ENCODE data around the gene MYO5C. TPM values are rescaled to one million over a fixed set of nuclear protein-coding genes. Genes with fewer than 3 reads are reported as not detected.

The MYO5C gene
- total and polyA plus RNA-seq, 2 donors from 2014 or later, result 4.6 to 41.6 TPM

DNA sequence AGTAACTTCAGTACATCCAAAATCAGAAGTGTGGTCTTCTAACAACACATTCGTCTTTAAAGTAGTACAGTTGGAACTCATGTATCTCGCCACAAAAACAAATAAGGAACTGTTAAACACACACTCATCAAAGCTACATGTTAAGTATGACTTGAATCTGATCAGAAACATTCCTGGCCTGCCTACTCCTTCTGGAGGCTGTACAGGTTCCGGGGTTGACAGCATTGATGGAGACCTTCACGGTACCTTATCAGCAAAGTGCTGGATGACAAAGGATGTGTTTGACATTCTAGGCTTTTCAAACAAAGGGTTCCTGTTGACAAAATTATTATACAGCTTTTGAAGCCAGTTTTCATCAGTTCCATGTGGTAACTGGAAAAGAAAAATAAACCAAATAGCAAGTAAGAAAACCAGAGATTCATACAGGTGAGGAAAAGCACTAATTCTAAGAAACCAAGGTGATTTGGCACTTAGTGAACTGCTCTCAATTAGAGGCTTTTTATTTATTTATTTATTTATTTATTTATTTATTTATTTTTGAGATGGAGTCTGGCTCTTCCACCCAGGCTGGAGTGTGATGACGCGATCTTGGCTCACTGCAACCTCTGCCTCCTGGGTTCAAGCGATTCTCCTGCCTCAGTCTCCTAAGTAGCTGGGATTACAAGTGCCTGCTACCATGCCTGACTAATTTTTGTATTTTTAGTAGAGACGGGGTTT lies 44.3 kb downstream of the MYO5C start:
- FAIRE-seq, result no peak

DNA sequence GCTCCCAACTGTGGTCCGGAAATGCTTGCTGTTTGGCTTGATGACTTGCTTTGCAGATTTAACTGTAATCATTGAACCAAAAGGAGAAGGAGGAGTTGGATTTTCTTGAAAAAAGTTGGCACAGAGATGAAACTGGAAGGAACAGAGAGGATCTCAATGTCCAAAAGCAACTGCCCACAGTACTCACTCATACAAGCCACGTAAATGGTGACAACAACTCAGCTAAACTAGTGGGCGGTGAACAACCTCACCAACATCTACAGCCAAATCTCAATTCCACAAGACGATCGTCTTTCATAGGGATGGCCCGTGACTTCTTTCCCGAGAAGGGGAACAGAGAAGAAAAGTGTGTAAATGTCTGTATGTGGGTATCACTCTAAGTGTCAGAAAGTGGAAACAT lies 48.1 kb downstream of the MYO5C start:
- Histone ChIP-seq H3K36me3 (ENCODE audit: control insufficient read depth in 2 of 3, insufficient read depth in 3 of 3, low read length in 3 of 3) (peaks cover 0 to 3% (median 0%) of the 10 kb centered on the region in 3 donors), H3K4me1 (ENCODE audit: control insufficient read depth in 2 of 3, insufficient read depth in 2 of 3, low read depth in 1 of 3, low read length in 3 of 3) (no peaks in the 10 kb centered on the region), H3K9me3 (ENCODE audit: control insufficient read depth in 2 of 3, insufficient read depth in 1 of 3, low read length in 3 of 3) (no peaks in the 10 kb centered on the region), H3K9ac (ENCODE audit: low read length in 3 of 3) (no peak overlapping the region), H3K27ac (ENCODE audit: low read depth in 2 of 2, low read length in 2 of 2) (no peak overlapping the region), H3K27me3 (ENCODE audit: control insufficient read depth, insufficient read depth, low read length) (no peaks in the 10 kb centered on the region), H3K4me3 (ENCODE audit: low read length in 3 of 3) (no peak overlapping the region)
- no peak for DNase-seq
- TF ChIP-seq, protein P1, sequence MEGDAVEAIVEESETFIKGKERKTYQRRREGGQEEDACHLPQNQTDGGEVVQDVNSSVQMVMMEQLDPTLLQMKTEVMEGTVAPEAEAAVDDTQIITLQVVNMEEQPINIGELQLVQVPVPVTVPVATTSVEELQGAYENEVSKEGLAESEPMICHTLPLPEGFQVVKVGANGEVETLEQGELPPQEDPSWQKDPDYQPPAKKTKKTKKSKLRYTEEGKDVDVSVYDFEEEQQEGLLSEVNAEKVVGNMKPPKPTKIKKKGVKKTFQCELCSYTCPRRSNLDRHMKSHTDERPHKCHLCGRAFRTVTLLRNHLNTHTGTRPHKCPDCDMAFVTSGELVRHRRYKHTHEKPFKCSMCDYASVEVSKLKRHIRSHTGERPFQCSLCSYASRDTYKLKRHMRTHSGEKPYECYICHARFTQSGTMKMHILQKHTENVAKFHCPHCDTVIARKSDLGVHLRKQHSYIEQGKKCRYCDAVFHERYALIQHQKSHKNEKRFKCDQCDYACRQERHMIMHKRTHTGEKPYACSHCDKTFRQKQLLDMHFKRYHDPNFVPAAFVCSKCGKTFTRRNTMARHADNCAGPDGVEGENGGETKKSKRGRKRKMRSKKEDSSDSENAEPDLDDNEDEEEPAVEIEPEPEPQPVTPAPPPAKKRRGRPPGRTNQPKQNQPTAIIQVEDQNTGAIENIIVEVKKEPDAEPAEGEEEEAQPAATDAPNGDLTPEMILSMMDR (IDR thresholded peaks at IDR 0.05; ENCODE audit: borderline replicate concordance, extremely low read depth, insufficient read depth), result no peak
- intact Hi-C loops (cut with DNase I), result no loop called here
- no peak for FAIRE-seq

More for the DNA sequence above, 44.3 kb downstream of the MYO5C start:
- Histone ChIP-seq H3K9ac (ENCODE audit: low read length in 3 of 3) (no peak overlapping the region), H3K27me3 (ENCODE audit: control insufficient read depth, insufficient read depth, low read length) (no peaks in the 10 kb centered on the region), H3K9me3 (ENCODE audit: control insufficient read depth in 2 of 3, insufficient read depth in 1 of 3, low read length in 3 of 3) (no peaks in the 10 kb centered on the region), H3K27ac (ENCODE audit: low read depth in 2 of 2, low read length in 2 of 2) (no peak overlapping the region), H3K4me1 (ENCODE audit: control insufficient read depth in 2 of 3, insufficient read depth in 2 of 3, low read depth in 1 of 3, low read length in 3 of 3) (no peaks in the 10 kb centered on the region), H3K36me3 (ENCODE audit: control insufficient read depth in 2 of 3, insufficient read depth in 3 of 3, low read length in 3 of 3) (peaks cover 0 to 3% (median 0%) of the 10 kb centered on the region in 3 donors), H3K4me3 (ENCODE audit: low read length in 3 of 3) (no peak overlapping the region)
- intact Hi-C loops (cut with DNase I), result no loop called here
- no peak for DNase-seq
- TF ChIP-seq, protein P1 (IDR thresholded peaks at IDR 0.05; ENCODE audit: borderline replicate concordance, extremely low read depth, insufficient read depth), result no peak

GRCh38 chr15:52246686-52247431 lies 48.7 kb downstream of the MYO5C start:
- no peak overlapping the region for H3K27ac ChIP-seq (ENCODE audit: low read depth in 2 of 2, low read length in 2 of 2)
- DNase-seq (no peak), FAIRE-seq (no peak)
- peaks cover 0 to 3% (median 2%) of the 10 kb centered on the region in 3 donors for H3K36me3 ChIP-seq (ENCODE audit: control insufficient read depth in 2 of 3, insufficient read depth in 3 of 3, low read length in 3 of 3)
- no peaks in the 10 kb centered on the region for H3K9me3 ChIP-seq (ENCODE audit: control insufficient read depth in 2 of 3, insufficient read depth in 1 of 3, low read length in 3 of 3)
- intact Hi-C loops (cut with DNase I), result no loop called here
- TF ChIP-seq, protein P1 (IDR thresholded peaks at IDR 0.05; ENCODE audit: borderline replicate concordance, extremely low read depth, insufficient read depth), result no peak
- no peak overlapping the region for H3K9ac ChIP-seq (ENCODE audit: low read length in 3 of 3)
- H3K27me3 ChIP-seq (ENCODE audit: control insufficient read depth, insufficient read depth, low read length), result no peaks in the 10 kb centered on the region
- H3K4me3 ChIP-seq (ENCODE audit: low read length in 3 of 3), result no peak overlapping the region
- no peaks in the 10 kb centered on the region for H3K4me1 ChIP-seq (ENCODE audit: control insufficient read depth in 2 of 3, insufficient read depth in 2 of 3, low read depth in 1 of 3, low read length in 3 of 3)
